Stimulated activated effector memory CD8-positive, alpha-beta T cell treated with anti-CD3 and anti-CD28 coated beads, Interleukin-12 subunit alpha, Interleukin-12 subunit beta, amount 100 ng/mL, for 72 hours (primary cell): ENCODE data around the gene CCDC188.

Experiments
- ATAC-seq: fragments of 150-1000 bp; cut with Tn5 transposase; 2 replicates; pipeline ENCODE4 v1.10.0; 2021
- DNase-seq, 2 donors: peaks; one replicate each; pipeline ENCODE4 v3.0.0; 2021 to 2022; ENCODE audit warnings: low spot score in 2 of 2
- H3K27ac Mint-ChIP-seq: one replicate; pipeline ENCODE4 v1.8.0; 2022; ENCODE audit warnings: mild to moderate bottlenecking, mixed read lengths
- H3K36me3 Mint-ChIP-seq: one replicate; pipeline ENCODE4 v1.8.0; 2022; ENCODE audit warnings: mild to moderate bottlenecking, mixed read lengths
- H3K4me1 Mint-ChIP-seq: one replicate; pipeline ENCODE4 v1.8.0; 2022; ENCODE audit warnings: mixed read lengths
- H3K4me3 Mint-ChIP-seq: one replicate; pipeline ENCODE4 v1.8.0; 2022; ENCODE audit warnings: mild to moderate bottlenecking, mixed read lengths
- H3K9me3 Mint-ChIP-seq: one replicate; pipeline ENCODE4 v1.8.0; 2022; ENCODE audit warnings: mixed read lengths

The CCDC188 gene

GRCh38 chr22:20149257-20150250 is 1.3 kb downstream of the CCDC188 start:
- no peak overlapping the region for H3K4me3 Mint-ChIP-seq
- DNase-seq (no peak), ATAC-seq (no peak)
- H3K27ac Mint-ChIP-seq = no peak overlapping the region
- no peaks in the 10 kb centered on the region for H3K9me3 Mint-ChIP-seq
- H3K36me3 Mint-ChIP-seq = peaks cover under 1% of the 10 kb centered on the region
- H3K4me1 Mint-ChIP-seq = peaks cover 5% of the 10 kb centered on the region

GRCh38 chr22:20148414-20148813 is 2.4 kb downstream of the CCDC188 start:
- no peak for ATAC-seq
- Mint-ChIP-seq H3K9me3 (no peaks in the 10 kb centered on the region), H3K4me1 (peaks cover 5% of the 10 kb centered on the region), H3K36me3 (peaks cover 6% of the 10 kb centered on the region), H3K4me3 (no peak overlapping the region), H3K27ac (no peak overlapping the region)
- no peak for DNase-seq

GRCh38 chr22:20147237-20147988 is 3.4 kb downstream of the CCDC188 start:
- Mint-ChIP-seq H3K9me3 (no peaks in the 10 kb centered on the region), H3K4me3 (no peak overlapping the region), H3K36me3 (peaks cover 6% of the 10 kb centered on the region), H3K4me1 (peaks cover 5% of the 10 kb centered on the region), H3K27ac (no peak overlapping the region)
- DNase-seq (no peak), ATAC-seq (no peak)

GRCh38 chr22:20146777-20147176 is 4.1 kb downstream of the CCDC188 start:
- peaks cover 6% of the 10 kb centered on the region for H3K36me3 Mint-ChIP-seq
- no peak overlapping the region for H3K4me3 Mint-ChIP-seq
- ATAC-seq (peak; percentile 15), DNase-seq (no peak)
- H3K27ac Mint-ChIP-seq = peak overlapping the region; percentile 71
- no peaks in the 10 kb centered on the region for H3K9me3 Mint-ChIP-seq
- H3K4me1 Mint-ChIP-seq = peaks cover 5% of the 10 kb centered on the region

- no peaks in the 10 kb centered on the region for H3K9me3 Mint-ChIP-seq
- no peak overlapping the region for H3K27ac Mint-ChIP-seq
- no peak for ATAC-seq
These were observed 5.0 kb downstream of the CCDC188 start for GRCh38 chr22:20145832-20146223.

GRCh38 chr22:20145206-20145831 is 5.5 kb downstream of the CCDC188 start:
- Mint-ChIP-seq H3K36me3 (peaks cover 6% of the 10 kb centered on the region), H3K4me3 (no peak overlapping the region), H3K9me3 (no peaks in the 10 kb centered on the region), H3K4me1 (peaks cover 5% of the 10 kb centered on the region), H3K27ac (no peak overlapping the region)
- DNase-seq (no peak), ATAC-seq (no peak)

More at GRCh38 chr22:20145832-20146223, 5.0 kb downstream of the CCDC188 start:
- H3K36me3 Mint-ChIP-seq = peaks cover 6% of the 10 kb centered on the region
- H3K4me1 Mint-ChIP-seq = peaks cover 5% of the 10 kb centered on the region
- DNase-seq = no peak
- no peak overlapping the region for H3K4me3 Mint-ChIP-seq

GRCh38 chr22:20143883-20144665 is 6.8 kb downstream of the CCDC188 start:
- Mint-ChIP-seq H3K27ac (no peak overlapping the region), H3K9me3 (no peaks in the 10 kb centered on the region), H3K4me3 (no peak overlapping the region), H3K4me1 (peaks cover 13% of the 10 kb centered on the region), H3K36me3 (peaks cover 12% of the 10 kb centered on the region)
- DNase-seq = no peak
- no peak for ATAC-seq

- peaks cover 20% of the 10 kb centered on the region for H3K4me1 Mint-ChIP-seq
These were observed 7.9 kb downstream of the CCDC188 start for GRCh38 chr22:20142711-20143621.

GRCh38 chr22:20141186-20142077 is 9.4 kb downstream of the CCDC188 start:
- Mint-ChIP-seq H3K36me3 (peaks cover 12% of the 10 kb centered on the region), H3K4me1 (peaks cover 26% of the 10 kb centered on the region), H3K27ac (no peak overlapping the region), H3K9me3 (no peaks in the 10 kb centered on the region), H3K4me3 (no peak overlapping the region)
- ATAC-seq = no peak
- DNase-seq = no peak

More at GRCh38 chr22:20142711-20143621, 7.9 kb downstream of the CCDC188 start:
- Mint-ChIP-seq H3K9me3 (no peaks in the 10 kb centered on the region), H3K36me3 (peaks cover 12% of the 10 kb centered on the region), H3K27ac (no peak overlapping the region), H3K4me3 (no peak overlapping the region)
- ATAC-seq (no peak), DNase-seq (no peak)

- no peak for DNase-seq
- Mint-ChIP-seq H3K4me3 (no peak overlapping the region), H3K27ac (no peak overlapping the region)
These were observed 10.3 kb downstream of the CCDC188 start for GRCh38 chr22:20140521-20140964.

GRCh38 chr22:20140107-20140445 is 10.8 kb downstream of the CCDC188 start:
- ATAC-seq = no peak
- Mint-ChIP-seq H3K4me3 (no peak overlapping the region), H3K36me3 (peaks cover 12% of the 10 kb centered on the region), H3K4me1 (peaks cover 29% of the 10 kb centered on the region), H3K27ac (no peak overlapping the region), H3K9me3 (no peaks in the 10 kb centered on the region)
- DNase-seq = no peak

More at GRCh38 chr22:20140521-20140964, 10.3 kb downstream of the CCDC188 start:
- ATAC-seq = no peak
- peaks cover 29% of the 10 kb centered on the region for H3K4me1 Mint-ChIP-seq
- no peaks in the 10 kb centered on the region for H3K9me3 Mint-ChIP-seq
- peaks cover 12% of the 10 kb centered on the region for H3K36me3 Mint-ChIP-seq

GRCh38 chr22:20139391-20140106 is 11.3 kb downstream of the CCDC188 start:
- Mint-ChIP-seq H3K9me3 (no peaks in the 10 kb centered on the region), H3K27ac (no peak overlapping the region), H3K4me3 (no peak overlapping the region), H3K36me3 (peaks cover 12% of the 10 kb centered on the region), H3K4me1 (peaks cover 31% of the 10 kb centered on the region)
- ATAC-seq (no peak), DNase-seq (no peak)
